GM19238 (cell line): ENCODE results near the gene PARK7.

Source experiments
- DNase-seq: peaks from one replicate; pipeline ENCODE4 v3.0.0; 2011; ENCODE audit warnings: low spot score; ENCODE audit not compliant: insufficient read length

The PARK7 gene

DNA sequence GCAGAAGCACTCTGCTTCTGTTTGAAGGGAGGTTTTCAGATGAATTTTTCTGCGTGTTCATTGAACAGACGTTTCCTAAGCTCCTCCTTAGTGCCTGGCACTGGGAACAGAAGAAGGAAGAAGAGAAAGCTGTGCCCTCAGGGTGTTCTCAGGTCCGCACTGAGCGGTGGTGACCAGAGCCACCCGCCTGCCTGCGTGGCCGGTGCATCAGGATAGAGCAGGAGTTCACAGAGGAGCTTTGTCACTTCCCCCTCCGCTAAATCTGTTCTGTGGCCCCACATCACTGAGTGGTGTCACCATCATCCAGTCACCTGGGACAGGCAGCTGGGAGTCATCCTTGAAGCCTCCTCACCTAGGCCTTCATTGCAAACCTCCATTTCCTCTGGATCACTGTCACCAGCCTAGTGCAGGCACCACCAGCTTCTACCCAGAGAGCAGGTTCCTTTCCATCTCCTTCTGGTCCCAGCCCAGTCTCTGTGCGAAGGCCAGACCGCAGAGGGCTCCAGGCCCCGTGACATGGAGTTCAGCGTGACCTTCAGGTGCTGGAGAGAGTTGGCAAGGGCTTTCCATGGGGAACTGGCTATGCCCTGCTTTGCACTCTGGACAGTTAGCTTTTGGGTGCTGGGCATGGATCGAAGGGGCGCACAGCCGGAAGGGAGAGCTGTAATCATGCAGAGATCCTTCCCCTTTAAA, 21.7 kb downstream of the PARK7 start:
- DNase-seq, result no peak

- DNase-seq, result no peak
Observed at GRCh38 chr1:7984811-7985210, 23.3 kb downstream of the PARK7 start.

- no peak for DNase-seq
Observed at GRCh38 chr1:7985851-7986612, 24.5 kb downstream of the PARK7 start.

DNA sequence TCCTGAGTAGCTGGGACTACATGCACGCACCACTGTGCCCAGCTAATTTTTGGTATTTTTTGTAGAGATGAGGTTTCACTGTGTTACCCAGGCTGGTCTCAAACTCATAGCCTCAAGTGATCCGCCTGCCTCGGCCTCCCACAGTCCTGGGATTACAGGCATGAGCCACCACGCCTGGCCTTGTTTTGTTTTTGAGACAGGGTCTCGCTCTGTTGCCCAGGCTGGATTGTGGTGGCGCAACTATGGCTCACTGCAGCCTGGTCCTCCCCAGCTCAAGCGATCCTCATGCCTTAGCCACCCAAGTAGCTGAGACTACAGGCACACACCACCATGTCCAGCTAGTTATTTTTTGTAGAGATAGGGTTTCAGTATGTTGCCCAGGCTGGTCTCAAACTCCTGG, 26.0 kb downstream of the PARK7 start:
- no peak for DNase-seq

- no peak for DNase-seq
Observed at GRCh38 chr1:7988576-7988975, 27.1 kb downstream of the PARK7 start.

GRCh38 chr1:7989762-7990428, 28.4 kb downstream of the PARK7 start:
- no peak for DNase-seq

DNA sequence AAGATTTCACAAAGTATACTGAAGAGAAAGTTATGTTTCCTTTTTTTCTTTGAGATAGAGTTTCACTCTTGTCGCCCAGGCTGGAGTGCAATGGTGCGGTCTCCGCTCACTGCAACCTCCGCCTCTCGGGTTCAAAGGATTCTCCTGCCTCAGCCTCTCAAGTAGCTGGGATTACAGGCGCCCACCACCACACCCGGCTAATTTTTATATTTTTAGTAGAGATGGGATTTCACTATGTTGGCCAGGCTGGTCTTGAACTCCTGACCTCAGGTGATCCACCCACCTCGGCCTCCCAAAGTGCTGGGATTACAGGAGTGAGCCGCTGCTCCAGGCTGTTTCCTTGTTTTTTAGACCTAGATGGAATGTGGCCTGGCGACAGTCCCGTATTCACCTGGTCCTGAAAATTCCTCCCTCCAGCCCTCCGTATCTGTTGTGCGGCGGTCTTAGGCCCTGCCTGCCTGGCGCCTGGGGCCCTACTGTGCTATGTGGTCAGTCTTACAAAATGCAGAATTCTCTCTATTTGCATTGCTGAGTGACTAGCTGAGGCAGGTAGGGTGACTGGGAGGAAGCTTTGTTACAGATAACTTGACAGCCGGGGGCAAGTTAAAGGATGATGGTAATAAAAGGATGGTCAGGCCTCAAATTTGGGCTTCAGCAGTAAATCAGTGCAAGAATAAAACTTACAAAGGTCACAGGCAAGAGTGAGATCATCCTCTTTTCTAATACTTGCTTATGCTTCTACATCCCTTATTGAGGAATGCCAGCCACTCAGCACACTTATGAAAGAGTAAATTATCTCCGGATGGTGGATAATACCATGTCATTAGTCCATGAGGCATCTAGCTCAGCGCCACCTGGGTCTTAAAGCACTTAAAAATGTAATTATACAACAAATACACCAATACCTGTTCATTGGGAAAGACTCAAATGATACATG, 30.3 kb downstream of the PARK7 start:
- DNase-seq, result no peak

GRCh38 chr1:7992885-7993284, 31.4 kb downstream of the PARK7 start:
- no peak for DNase-seq

GRCh38 chr1:7993593-7994479, 32.3 kb downstream of the PARK7 start:
- no peak for DNase-seq

DNA sequence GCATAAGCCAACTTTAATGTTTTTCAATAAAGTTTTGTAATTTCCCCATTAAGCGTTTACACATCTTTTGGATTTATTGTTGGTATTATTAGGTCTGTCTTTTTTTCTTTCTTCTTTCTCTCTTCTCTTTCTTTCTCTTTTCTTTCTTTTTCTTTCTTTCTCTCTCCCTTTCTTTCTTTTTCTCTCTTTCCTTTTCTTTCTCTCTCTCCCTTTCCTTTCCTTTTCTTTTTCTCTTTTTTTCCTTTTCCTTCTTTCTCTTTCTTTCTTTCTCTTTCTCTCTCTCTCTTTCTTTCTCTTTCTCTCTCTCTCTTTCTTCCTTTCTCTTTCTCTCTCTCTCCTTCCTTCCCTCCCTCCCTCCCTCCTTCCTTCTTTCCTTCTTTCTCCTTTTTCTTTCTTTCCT, 33.3 kb downstream of the PARK7 start:
- no peak for DNase-seq

GRCh38 chr1:7995437-7995836, 33.9 kb downstream of the PARK7 start:
- DNase-seq, result no peak

- no peak for DNase-seq
Observed at GRCh38 chr1:8002329-8002910, 40.9 kb downstream of the PARK7 start.

DNA sequence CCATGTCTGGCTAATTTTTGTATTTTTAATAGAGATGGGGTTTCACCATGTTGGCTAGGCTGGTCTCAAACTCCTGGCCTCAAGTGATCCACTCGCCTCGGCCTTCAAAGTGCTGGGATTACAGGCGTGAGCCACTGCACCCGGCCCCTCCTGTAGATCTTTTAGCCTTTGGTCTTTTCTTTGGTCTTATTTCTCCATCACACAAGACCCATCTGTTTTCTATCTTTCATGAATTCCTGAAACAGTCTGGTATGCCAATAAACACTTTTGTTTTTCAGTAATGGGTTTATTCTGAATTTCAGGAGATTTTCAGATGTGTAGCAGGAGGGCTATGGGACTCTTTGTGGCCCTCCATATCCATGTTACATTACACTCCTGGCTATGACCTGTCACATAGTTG, 41.4 kb downstream of the PARK7 start:
- DNase-seq, result no peak

DNA sequence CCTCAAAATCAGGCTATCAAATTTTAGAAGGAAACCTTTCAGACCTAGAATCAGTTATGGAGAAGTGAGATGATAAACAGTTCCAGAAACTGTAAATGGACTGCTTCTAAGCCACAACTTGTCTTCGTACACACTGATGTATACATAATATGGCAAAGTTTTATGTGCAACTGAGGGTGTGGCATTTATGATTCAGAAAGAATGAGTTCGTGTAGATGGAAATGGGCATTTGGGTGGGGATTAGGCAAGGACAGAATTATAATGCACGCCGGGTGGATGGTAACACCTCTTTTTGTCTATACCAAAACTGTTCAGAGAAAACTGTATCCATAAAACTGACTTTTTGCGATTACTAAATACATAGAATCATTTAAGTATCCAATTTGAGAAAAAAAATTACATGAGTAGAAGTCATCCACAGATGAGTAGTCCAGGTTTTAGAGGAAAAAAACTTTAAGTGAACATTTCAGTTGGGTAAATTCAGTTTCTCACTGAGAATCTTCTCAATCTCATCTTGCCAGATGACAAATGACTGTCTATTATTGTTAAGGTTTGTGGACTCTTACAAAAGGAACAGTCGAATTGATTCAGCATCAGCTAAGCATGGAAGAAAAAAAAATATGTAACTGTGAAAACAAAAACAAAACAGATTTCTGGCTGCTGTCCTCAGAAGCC, 42.1 kb downstream of the PARK7 start:
- no peak for DNase-seq

- no peak for DNase-seq
Observed at GRCh38 chr1:8004113-8004802, 42.7 kb downstream of the PARK7 start.

- no peak for DNase-seq
Observed at GRCh38 chr1:8004803-8005573, 43.5 kb downstream of the PARK7 start.

DNA sequence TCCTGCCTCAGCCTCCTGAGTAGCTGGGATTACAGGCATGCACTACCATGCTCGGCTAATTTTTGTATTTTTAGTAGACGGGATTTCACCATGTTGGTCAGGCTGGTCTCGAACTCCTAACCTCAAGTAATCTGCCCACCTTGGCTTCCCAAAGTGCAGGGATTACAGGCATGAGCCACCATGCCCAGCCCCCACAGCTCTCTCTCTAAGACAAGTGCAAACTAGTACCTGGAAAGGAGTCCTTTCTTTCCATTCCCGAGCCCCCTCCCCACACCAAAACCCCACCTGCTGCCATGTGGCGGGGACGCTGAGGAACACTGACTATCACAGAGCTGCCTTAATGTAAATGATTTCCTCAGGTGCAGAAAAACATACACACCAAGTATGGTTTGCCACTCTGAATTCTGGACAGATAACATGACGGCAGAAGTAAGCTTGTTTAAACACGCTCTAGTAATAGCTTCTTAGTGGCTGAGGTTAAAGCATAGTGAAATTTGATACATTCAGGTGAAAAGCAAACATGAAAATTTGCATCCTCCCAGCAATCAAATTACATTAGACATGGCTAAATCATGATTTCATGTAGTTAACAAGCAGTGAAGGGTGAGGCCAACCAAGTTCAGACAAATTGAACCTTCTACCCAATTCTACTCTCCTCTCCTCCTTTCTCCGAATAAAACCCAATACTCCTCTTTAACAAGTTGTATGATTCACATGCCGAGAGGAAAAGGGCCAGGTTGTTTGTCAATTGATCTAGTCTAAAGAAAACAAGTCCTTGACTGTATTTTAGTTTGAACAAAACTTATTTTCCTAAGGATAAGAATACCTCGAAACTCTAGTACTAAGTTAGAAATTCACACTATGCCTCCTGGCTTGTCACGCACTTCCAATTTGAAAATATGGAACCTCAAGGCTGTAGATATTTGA, 44.8 kb downstream of the PARK7 start:
- DNase-seq, result no peak
